ENCODE data around the gene GTF2F1.

Gene GTF2F1

GRCh38 chr19:6409346-6409745 is 16.4 kb upstream of the GTF2F1 start:
- TF ChIP-seq GATA3 (IDR thresholded peaks at IDR 0.05; ENCODE audit: low read depth, low read length), result no peak
- no peak for TF ChIP-seq GATA2 (IDR thresholded peaks at IDR 0.05; ENCODE audit: low read depth, low read length)

- TF ChIP-seq GATA3 (IDR thresholded peaks at IDR 0.05; ENCODE audit: low read depth, low read length), result no peak
- no peak for TF ChIP-seq GATA2 (IDR thresholded peaks at IDR 0.05; ENCODE audit: low read depth, low read length)
These were observed 13.4 kb upstream of the GTF2F1 start for GRCh38 chr19:6406401-6406800.

GRCh38 chr19:6402837-6403608 is 10.1 kb upstream of the GTF2F1 start:
- TF ChIP-seq GATA3 (IDR thresholded peaks at IDR 0.05; ENCODE audit: low read depth, low read length) (no peak), GATA2 (IDR thresholded peaks at IDR 0.05; ENCODE audit: low read depth, low read length) (no peak)

GRCh38 chr19:6402058-6402457 is 9.1 kb upstream of the GTF2F1 start:
- no peak for TF ChIP-seq GATA2 (IDR thresholded peaks at IDR 0.05; ENCODE audit: low read depth, low read length)
- no peak for TF ChIP-seq GATA3 (IDR thresholded peaks at IDR 0.05; ENCODE audit: low read depth, low read length)

- TF ChIP-seq GATA2 (IDR thresholded peaks at IDR 0.05; ENCODE audit: low read depth, low read length) (no peak), GATA3 (IDR thresholded peaks at IDR 0.05; ENCODE audit: low read depth, low read length) (no peak)
These were observed 3.3 kb upstream of the GTF2F1 start for GRCh38 chr19:6396305-6396704.

GRCh38 chr19:6394831-6395230 is 1.9 kb upstream of the GTF2F1 start:
- no peak for TF ChIP-seq GATA3 (IDR thresholded peaks at IDR 0.05; ENCODE audit: low read depth, low read length)
- no peak for TF ChIP-seq GATA2 (IDR thresholded peaks at IDR 0.05; ENCODE audit: low read depth, low read length)

- TF ChIP-seq GATA3 (IDR thresholded peaks at IDR 0.05; ENCODE audit: low read depth, low read length), result no peak
- no peak for TF ChIP-seq GATA2 (IDR thresholded peaks at IDR 0.05; ENCODE audit: low read depth, low read length)
These were observed 1.0 kb upstream of the GTF2F1 start for GRCh38 chr19:6393983-6394412.

GRCh38 chr19:6392221-6393073 is 517 bp downstream of the GTF2F1 start:
- TF ChIP-seq GATA3 (IDR thresholded peaks at IDR 0.05; ENCODE audit: low read depth, low read length) (no peak), GATA2 (IDR thresholded peaks at IDR 0.05; ENCODE audit: low read depth, low read length) (no peak)

GRCh38 chr19:6387372-6387771 is 5.6 kb downstream of the GTF2F1 start:
- TF ChIP-seq GATA2 (IDR thresholded peaks at IDR 0.05; ENCODE audit: low read depth, low read length) (no peak), GATA3 (IDR thresholded peaks at IDR 0.05; ENCODE audit: low read depth, low read length) (no peak)

- TF ChIP-seq GATA2 (IDR thresholded peaks at IDR 0.05; ENCODE audit: low read depth, low read length) (no peak), GATA3 (IDR thresholded peaks at IDR 0.05; ENCODE audit: low read depth, low read length) (no peak)
These were observed 8.6 kb downstream of the GTF2F1 start for GRCh38 chr19:6384381-6384780.

- TF ChIP-seq GATA3 (IDR thresholded peaks at IDR 0.05; ENCODE audit: low read depth, low read length), result no peak
- TF ChIP-seq GATA2 (IDR thresholded peaks at IDR 0.05; ENCODE audit: low read depth, low read length), result no peak
These were observed 9.8 kb downstream of the GTF2F1 start for GRCh38 chr19:6383188-6383587.

GRCh38 chr19:6381030-6381750 is 11.8 kb downstream of the GTF2F1 start:
- TF ChIP-seq GATA3 (IDR thresholded peaks at IDR 0.05; ENCODE audit: low read depth, low read length) (no peak), GATA2 (IDR thresholded peaks at IDR 0.05; ENCODE audit: low read depth, low read length) (no peak)

GRCh38 chr19:6379744-6380143 is 13.2 kb downstream of the GTF2F1 start:
- no peak for TF ChIP-seq GATA2 (IDR thresholded peaks at IDR 0.05; ENCODE audit: low read depth, low read length)
- no peak for TF ChIP-seq GATA3 (IDR thresholded peaks at IDR 0.05; ENCODE audit: low read depth, low read length)

- TF ChIP-seq GATA3 (IDR thresholded peaks at IDR 0.05; ENCODE audit: low read depth, low read length) (no peak), GATA2 (IDR thresholded peaks at IDR 0.05; ENCODE audit: low read depth, low read length) (no peak)
These were observed 14.5 kb downstream of the GTF2F1 start for GRCh38 chr19:6378486-6378885.

Measured in SH-SY5Y (cell line).